Cardiac muscle cell (in vitro differentiated cells and primary cell): ENCODE data around the gene GDAP2. TPM values are rescaled to one million over a fixed set of nuclear protein-coding genes. Genes with fewer than 3 reads are reported as not detected.

ENCODE experiments used
- DNase-seq, 2 donors: peaks; one replicate each; pipeline versions ENCODE4 v3.0.0 to v3.0.0-alpha.2; 2010 to 2017; ENCODE audit warnings: low read depth in 1 of 2, low spot score in 1 of 2
- H3K27ac ChIP-seq: fragments of 200-600 bp; sonication (generic); 2 replicates; pipeline ENCODE4 v1.5.1; 2016
- H3K27me3 ChIP-seq: fragments of 200-600 bp; sonication (generic); 2 replicates; pipeline ENCODE4 v1.6.0; 2016; ENCODE audit warnings: control low read depth
- H3K36me3 ChIP-seq: fragments of 200-600 bp; sonication (generic); 2 replicates; pipeline ENCODE4 v1.5.1; 2016; ENCODE audit warnings: control low read depth
- H3K4me1 ChIP-seq: fragments of 200-600 bp; sonication (generic); 2 replicates; pipeline ENCODE4 v1.8.1; 2017; ENCODE audit warnings: low read depth, mild to moderate bottlenecking, mixed run types
- H3K4me3 ChIP-seq: fragments of 200-600 bp; sonication (generic); 2 replicates; pipeline ENCODE4 v1.5.1; 2016; ENCODE audit warnings: mild to moderate bottlenecking
- H3K9me3 ChIP-seq: fragments of 200-600 bp; sonication (generic); 2 replicates; pipeline ENCODE4 v1.5.1; 2017; ENCODE audit warnings: low read depth, mild to moderate bottlenecking, control low read depth
- polyA plus RNA-seq: library from polyadenylated mRNA; unstranded; fragments of >200 nt; fragmentation: Nextera tagmentation; extraction: Ambion mirVana; gene quantifications from 2 replicates; pipeline ENCODE4 v1.2.1, GENCODE V29; 2016
- total RNA-seq: library from RNA; depleted of rRNA; stranded (reverse); fragments of >200 nt; gene quantifications from 2 replicates; pipeline ENCODE4 v1.2.3, GENCODE V29; 2016
- TF ChIP-seq, protein P1 (sequence below): IDR thresholded peaks from 2 replicates; pipeline ENCODE4 v1.5.1; 2012; ENCODE audit warnings: low read depth, mild to moderate bottlenecking, low read length

Gene GDAP2
- total and polyA plus RNA-seq, 2 experiments from 2014 or later = 9.1 to 16.5 TPM

GRCh38 chr1:117967477-117967876, 38.1 kb upstream of the GDAP2 start:
- peak in 1 of 2 donors; percentile 73 for DNase-seq
- H3K4me3 ChIP-seq = no peak overlapping the region
- TF ChIP-seq, protein P1, sequence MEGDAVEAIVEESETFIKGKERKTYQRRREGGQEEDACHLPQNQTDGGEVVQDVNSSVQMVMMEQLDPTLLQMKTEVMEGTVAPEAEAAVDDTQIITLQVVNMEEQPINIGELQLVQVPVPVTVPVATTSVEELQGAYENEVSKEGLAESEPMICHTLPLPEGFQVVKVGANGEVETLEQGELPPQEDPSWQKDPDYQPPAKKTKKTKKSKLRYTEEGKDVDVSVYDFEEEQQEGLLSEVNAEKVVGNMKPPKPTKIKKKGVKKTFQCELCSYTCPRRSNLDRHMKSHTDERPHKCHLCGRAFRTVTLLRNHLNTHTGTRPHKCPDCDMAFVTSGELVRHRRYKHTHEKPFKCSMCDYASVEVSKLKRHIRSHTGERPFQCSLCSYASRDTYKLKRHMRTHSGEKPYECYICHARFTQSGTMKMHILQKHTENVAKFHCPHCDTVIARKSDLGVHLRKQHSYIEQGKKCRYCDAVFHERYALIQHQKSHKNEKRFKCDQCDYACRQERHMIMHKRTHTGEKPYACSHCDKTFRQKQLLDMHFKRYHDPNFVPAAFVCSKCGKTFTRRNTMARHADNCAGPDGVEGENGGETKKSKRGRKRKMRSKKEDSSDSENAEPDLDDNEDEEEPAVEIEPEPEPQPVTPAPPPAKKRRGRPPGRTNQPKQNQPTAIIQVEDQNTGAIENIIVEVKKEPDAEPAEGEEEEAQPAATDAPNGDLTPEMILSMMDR = peak; percentile 42
- no peaks in the 10 kb centered on the region for H3K36me3 ChIP-seq
- no peak overlapping the region for H3K27ac ChIP-seq
- no peaks in the 10 kb centered on the region for H3K27me3 ChIP-seq
- H3K4me1 ChIP-seq = no peaks in the 10 kb centered on the region
- no peaks in the 10 kb centered on the region for H3K9me3 ChIP-seq

DNA sequence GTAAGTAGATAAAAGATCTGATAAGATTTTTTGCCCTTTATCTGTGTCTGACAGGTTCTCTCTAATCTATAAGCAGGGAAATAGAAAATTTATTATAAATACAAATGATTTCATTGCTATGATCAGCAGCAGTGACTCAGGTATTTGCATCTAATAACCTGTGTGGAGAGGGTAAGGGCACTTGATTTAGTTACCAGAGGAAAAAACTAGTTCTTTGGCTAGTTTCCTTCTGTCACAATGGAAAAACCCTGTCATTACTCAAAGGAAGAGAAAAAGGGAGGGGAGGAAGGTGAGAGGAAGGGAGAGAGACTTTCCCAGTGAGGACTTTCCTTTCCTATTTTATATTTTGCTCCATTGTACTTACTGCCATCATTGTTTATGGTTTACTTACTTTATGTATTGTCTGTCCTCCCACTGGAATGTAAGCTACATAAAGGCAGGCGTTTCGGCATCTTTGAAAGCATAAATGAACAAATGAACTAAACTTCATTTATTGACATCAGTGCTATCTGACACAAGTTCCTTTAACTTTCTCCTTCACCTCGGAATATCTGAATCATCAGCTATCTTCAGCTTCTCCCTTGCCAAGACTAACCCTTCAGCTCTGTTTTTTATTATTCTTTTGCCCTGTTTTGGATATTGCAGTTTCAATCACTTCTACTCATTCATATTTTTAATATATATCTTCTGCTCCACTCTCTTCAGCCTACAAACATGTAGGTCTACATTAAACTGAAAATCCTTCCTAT, 35.0 kb upstream of the GDAP2 start:
- H3K4me1 ChIP-seq = no peaks in the 10 kb centered on the region
- no peaks in the 10 kb centered on the region for H3K9me3 ChIP-seq
- H3K36me3 ChIP-seq = peaks cover 5% of the 10 kb centered on the region
- TF ChIP-seq, protein P1 = no peak
- H3K4me3 ChIP-seq = no peak overlapping the region
- H3K27ac ChIP-seq = no peak overlapping the region
- H3K27me3 ChIP-seq = no peaks in the 10 kb centered on the region
- peak in 1 of 2 donors; percentile 13 for DNase-seq

- Histone ChIP-seq H3K4me3 (no peak overlapping the region), H3K27me3 (no peaks in the 10 kb centered on the region), H3K36me3 (peaks cover 41% of the 10 kb centered on the region), H3K27ac (no peak overlapping the region), H3K9me3 (no peaks in the 10 kb centered on the region), H3K4me1 (no peaks in the 10 kb centered on the region)
- TF ChIP-seq, protein P1 = no peak
- peak in 1 of 2 donors; percentile 57 for DNase-seq
Measured at GRCh38 chr1:117959364-117959763, 29.9 kb upstream of the GDAP2 start.

GRCh38 chr1:117952386-117952785, 23.0 kb upstream of the GDAP2 start:
- H3K36me3 ChIP-seq = peaks cover 91% of the 10 kb centered on the region
- no peaks in the 10 kb centered on the region for H3K27me3 ChIP-seq
- DNase-seq = no peak
- no peak overlapping the region for H3K27ac ChIP-seq
- H3K9me3 ChIP-seq = no peaks in the 10 kb centered on the region
- no peaks in the 10 kb centered on the region for H3K4me1 ChIP-seq
- TF ChIP-seq, protein P1 = no peak
- no peak overlapping the region for H3K4me3 ChIP-seq

DNA sequence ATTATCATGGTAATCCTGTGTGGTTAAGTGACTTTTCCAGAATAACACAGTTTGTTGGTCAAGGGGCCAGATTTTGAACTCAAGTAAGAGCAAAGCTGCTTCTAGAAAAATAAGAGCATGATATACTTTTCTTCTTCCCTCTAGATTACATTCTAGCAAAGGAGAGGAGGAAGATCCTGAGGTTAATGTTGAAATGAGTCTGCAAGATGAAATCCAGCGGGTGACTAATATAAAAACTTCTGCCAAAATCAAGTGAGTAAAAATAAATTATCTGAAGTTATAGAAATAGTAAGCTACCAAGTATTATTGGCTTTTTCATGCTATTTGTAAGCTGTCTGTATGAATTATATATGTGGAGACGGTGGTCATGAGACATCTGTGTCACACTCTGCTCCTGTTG, 12.9 kb upstream of the GDAP2 start:
- Histone ChIP-seq H3K27ac (no peak overlapping the region), H3K36me3 (peaks cover 77% of the 10 kb centered on the region), H3K9me3 (no peaks in the 10 kb centered on the region), H3K4me1 (no peaks in the 10 kb centered on the region), H3K4me3 (no peak overlapping the region), H3K27me3 (no peaks in the 10 kb centered on the region)
- TF ChIP-seq, protein P1 = no peak
- DNase-seq = no peak
